Activated CD8-positive, alpha-beta memory T cell treated with anti-CD3 and anti-CD28 coated beads, Interleukin-2, amount 10 ng/mL, durations not matched to agents 7 days and 5 days (primary cell): ENCODE measurements around the gene USP2. TPM values are rescaled to one million over a fixed set of nuclear protein-coding genes. Genes with fewer than 3 reads are reported as not detected.

Source experiments
- ATAC-seq: fragments of 150-1000 bp; cut with Tn5 transposase; one replicate; pipeline ENCODE4 v1.10.0; 2021; ENCODE audit warnings: moderate library complexity
- CTCF ChIA-PET: fragments of 350-600 bp; sonication (Branson Sonifier 250); formaldehyde crosslinking; loops from one replicate; lab custom pipeline; 2021; ENCODE audit warnings: antibody characterized with exemption; lab: Charles Lee
- DNase-seq: peaks from one replicate; pipeline ENCODE4 v3.0.0-alpha.2; 2020
- H3K27ac Mint-ChIP-seq: one replicate; pipeline ENCODE4 v1.8.0; 2021; ENCODE audit warnings: mild to moderate bottlenecking, mixed read lengths
- H3K27me3 Mint-ChIP-seq: one replicate; pipeline ENCODE4 v1.8.0; 2021; ENCODE audit warnings: mixed read lengths
- H3K36me3 Mint-ChIP-seq: one replicate; pipeline ENCODE4 v1.8.0; 2021; ENCODE audit warnings: mild to moderate bottlenecking, mixed read lengths
- H3K4me1 Mint-ChIP-seq: one replicate; pipeline ENCODE4 v1.8.0; 2021; ENCODE audit warnings: mixed read lengths
- H3K4me3 Mint-ChIP-seq: one replicate; pipeline ENCODE4 v1.8.0; 2021; ENCODE audit warnings: mild to moderate bottlenecking, moderate library complexity, mixed read lengths
- H3K9me3 Mint-ChIP-seq: one replicate; pipeline ENCODE4 v1.8.0; 2022; ENCODE audit warnings: low read depth, mixed read lengths
- total RNA-seq, 2 experiments: library from RNA; stranded (reverse); gene quantifications; one replicate each; pipeline ENCODE4 v1.2.3, GENCODE V29; 2021

USP2 gene
- total RNA-seq, 2 experiments from 2014 or later: 0.28 to 0.76 TPM

DNA sequence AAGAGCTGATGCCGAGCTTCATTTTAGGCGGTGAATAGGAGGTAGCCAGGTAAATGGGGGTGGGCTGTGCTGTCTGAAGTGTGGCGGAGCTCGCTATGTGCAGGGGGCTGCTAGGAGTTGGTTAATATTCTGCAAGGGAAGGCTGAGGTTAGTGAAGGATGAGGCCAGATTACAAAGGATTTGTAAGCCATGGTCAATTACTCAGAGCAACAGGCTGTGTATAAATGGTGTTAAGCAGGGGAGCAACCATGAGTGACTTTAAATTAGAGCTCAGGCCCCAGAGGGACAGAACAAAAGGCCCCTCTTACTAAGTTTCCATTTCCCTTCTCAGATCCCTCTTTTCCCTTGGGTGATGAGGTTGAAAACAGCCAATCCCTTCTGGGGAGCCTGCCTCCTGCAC, 57.3 kb downstream of the USP2 start:
- CTCF ChIA-PET: interaction anchor here (0.7 to 5.6 kb wide), 34 partner anchors 9 to 324 kb away, joined by 3 to 90 read pairs (median 5); partner anchors contain the start of genes ABCG4, C1QTNF5, C2CD2L and CBL
- Mint-ChIP-seq H3K4me3 (no peak overlapping the region), H3K36me3 (no peaks in the 10 kb centered on the region)

DNA sequence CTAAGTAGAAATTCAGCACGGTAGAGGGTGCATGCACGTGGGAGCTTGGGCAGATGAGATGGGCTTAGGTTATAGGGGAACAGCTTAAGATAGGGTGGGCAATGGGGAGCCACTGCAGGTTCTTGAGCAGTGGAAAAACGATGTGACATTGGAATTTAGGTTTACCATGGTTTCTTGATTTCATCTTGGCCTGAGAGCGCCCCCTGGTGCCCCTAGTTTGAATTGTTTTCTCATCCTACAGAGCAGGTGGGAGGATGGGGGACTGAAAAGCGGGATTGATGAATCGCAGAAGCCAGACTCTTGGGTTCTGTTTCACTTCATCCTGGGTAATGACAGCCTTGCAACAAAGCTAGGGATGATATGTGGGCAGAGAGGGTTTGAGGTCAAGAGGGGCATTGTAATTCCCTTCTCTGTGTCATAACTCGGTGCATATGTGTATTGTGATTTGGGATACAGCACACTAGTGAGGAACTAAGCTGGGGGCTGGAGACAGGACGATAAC, 57.9 kb downstream of the USP2 start:
- Mint-ChIP-seq H3K36me3 (no peaks in the 10 kb centered on the region), H3K4me1 (peaks cover 28% of the 10 kb centered on the region), H3K27ac (no peak overlapping the region), H3K9me3 (no peaks in the 10 kb centered on the region), H3K4me3 (no peak overlapping the region), H3K27me3 (peaks cover 8% of the 10 kb centered on the region)
- CTCF ChIA-PET: interaction anchor here (0.7 to 5.6 kb wide), 44 partner anchors 9 to 323 kb away, joined by 3 to 90 read pairs (median 5); partner anchors contain the start of genes ABCG4, C1QTNF5, C2CD2L and CBL
- peak; percentile 87 for DNase-seq
- ATAC-seq: no peak

More for the DNA sequence above, 57.3 kb downstream of the USP2 start:
- Mint-ChIP-seq H3K27ac (no peak overlapping the region), H3K4me1 (peaks cover 23% of the 10 kb centered on the region), H3K27me3 (peaks cover 7% of the 10 kb centered on the region), H3K9me3 (no peaks in the 10 kb centered on the region)
- no peak for DNase-seq
- no peak for ATAC-seq

DNA sequence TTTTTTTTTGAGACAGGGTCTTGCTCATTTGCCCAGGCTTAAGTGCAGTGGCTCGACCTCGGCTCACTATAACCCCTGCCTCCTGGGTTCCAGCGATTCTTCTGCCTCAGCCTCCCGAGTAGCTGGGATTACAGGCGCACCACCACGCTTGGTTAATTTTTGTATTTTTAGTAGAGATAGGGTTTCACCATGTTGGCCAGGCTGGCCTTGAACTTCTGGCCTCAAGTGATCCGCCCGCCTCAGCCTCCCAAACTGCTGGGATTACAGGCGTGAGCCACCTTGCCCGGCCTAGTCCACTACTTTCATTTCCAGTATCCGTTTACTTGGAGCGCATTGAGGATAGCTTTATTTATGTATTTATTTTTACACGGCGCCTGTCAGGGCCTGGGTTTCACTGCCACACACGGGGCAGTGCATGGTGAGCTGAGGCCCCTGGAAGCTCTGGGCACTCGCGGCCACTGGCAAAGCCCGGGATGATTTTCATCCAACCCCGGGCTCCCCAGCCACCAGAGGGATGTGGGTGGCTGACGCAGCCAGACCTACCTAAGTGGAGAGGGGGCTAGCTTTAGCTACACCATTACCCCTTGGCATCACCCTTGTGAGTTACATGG, 58.5 kb downstream of the USP2 start:
- peaks cover 6% of the 10 kb centered on the region for H3K27me3 Mint-ChIP-seq
- no peaks in the 10 kb centered on the region for H3K9me3 Mint-ChIP-seq
- ATAC-seq (no peak), DNase-seq (no peak)
- H3K27ac Mint-ChIP-seq: no peak overlapping the region
- CTCF ChIA-PET: interaction anchor here (0.7 to 5.6 kb wide), 41 partner anchors 8 to 258 kb away, joined by 3 to 90 read pairs (median 5); partner anchors contain the start of genes ABCG4, C1QTNF5, C2CD2L and CBL
- peaks cover 32% of the 10 kb centered on the region for H3K4me1 Mint-ChIP-seq
- H3K36me3 Mint-ChIP-seq: no peaks in the 10 kb centered on the region
- H3K4me3 Mint-ChIP-seq: no peak overlapping the region

DNA sequence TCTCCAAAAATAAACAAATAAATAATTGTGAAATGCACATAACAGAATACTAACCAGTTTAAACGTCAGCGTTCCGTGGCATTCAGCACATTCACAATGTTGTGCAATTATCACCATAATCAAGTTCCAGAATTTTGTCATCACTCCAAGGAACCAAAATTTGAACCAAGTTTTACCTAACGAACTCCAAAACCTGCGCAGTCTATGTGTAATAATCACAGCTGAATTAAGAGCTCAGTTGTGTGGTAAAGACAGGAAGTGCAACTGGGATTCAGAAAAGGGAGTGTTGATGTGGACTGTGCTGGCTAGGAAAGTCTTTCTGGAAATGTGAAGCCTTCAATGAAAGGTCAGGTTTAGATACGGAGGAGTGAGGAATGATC, 59.1 kb downstream of the USP2 start:
- no peak overlapping the region for H3K4me3 Mint-ChIP-seq
- peaks cover 34% of the 10 kb centered on the region for H3K4me1 Mint-ChIP-seq
- ATAC-seq: no peak

DNA sequence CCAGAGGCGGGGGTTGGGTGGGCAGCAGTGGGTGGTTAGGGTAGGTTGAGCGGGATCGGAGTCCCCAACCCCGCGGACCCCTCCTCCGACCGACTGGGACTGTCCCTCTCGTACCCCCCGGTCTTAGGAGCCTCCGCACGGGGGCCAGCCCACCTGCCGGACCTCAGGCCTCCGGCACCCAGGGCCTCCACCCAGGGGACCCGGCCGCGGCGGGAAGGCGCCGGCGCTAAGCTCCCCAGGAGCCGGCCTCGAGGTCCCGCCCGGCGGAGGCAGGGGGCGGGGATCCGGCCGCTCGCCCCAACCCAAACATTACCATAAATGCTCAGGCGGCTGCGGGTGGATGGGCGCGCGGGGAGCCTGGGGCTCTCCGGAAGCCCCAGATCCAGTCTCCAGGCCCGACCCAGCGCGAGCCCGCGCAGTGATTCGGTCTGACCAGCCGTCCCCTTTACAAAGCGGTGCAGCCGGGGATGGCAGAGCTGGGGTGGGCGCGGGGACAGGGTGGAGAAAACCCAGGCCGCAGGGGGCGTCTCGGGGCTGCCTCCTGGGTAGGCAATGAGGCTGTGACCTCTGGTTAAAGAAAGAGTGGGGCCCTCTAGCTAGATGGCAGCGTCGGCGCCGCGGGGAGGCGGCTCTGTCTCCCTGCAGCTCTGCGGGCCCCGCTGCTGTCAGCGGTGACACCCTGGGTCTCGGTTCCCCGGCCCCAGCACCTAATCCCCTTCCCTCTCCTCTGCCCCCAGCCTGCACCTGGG, 60.5 kb downstream of the USP2 start:
- Mint-ChIP-seq H3K9me3 (no peaks in the 10 kb centered on the region), H3K36me3 (no peaks in the 10 kb centered on the region), H3K27ac (peak overlapping the region; percentile 90), H3K27me3 (peaks cover 19% of the 10 kb centered on the region), H3K4me1 (peaks cover 34% of the 10 kb centered on the region), H3K4me3 (peak overlapping the region; percentile 73)
- peak; percentile 75 for ATAC-seq
- peak; percentile 81 for DNase-seq
- CTCF ChIA-PET: interaction anchor here (0.6 to 5.6 kb wide), 34 partner anchors 11 to 629 kb away, joined by 3 to 90 read pairs (median 4); partner anchors contain the start of genes ABCG4, C1QTNF5, CBL and DPAGT1

More for the DNA sequence above, 59.1 kb downstream of the USP2 start:
- CTCF ChIA-PET: interaction anchor here (0.7 to 5.6 kb wide), 21 partner anchors 11 to 220 kb away, joined by 3 to 90 read pairs (median 6); partner anchors contain the start of genes C1QTNF5, CBL, DPAGT1 and NLRX1
- H3K9me3 Mint-ChIP-seq: no peaks in the 10 kb centered on the region
- H3K27ac Mint-ChIP-seq: peak overlapping the region; percentile 41
- peaks cover 10% of the 10 kb centered on the region for H3K27me3 Mint-ChIP-seq
- DNase-seq: no peak
- no peaks in the 10 kb centered on the region for H3K36me3 Mint-ChIP-seq

DNA sequence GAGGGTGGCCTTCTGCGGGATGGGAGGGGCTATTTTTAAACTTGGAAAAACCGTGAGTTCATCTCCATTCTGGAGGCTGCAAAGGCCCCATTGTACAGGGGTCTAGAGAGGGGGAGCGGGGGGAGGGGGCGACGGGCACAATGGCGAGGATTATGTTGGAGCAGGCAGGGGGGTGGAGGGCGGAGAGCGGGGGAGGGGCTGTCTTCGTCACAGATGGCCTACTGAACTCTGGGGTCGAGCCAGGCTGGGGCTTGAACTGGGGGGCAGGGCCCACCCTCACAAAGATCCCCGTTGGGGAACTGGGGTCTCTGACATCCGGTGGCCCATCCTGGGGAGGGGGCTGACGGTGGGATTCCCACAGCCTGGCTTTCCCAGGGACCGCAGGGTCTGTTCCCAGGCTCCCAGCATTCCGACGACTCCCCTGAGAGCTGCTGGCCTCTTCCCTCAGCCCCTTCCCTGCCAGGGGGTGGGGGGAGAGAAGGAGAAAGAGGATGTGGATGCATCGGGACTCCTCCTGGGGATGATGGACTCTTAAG, 61.2 kb downstream of the USP2 start:
- H3K27me3 Mint-ChIP-seq: peaks cover 25% of the 10 kb centered on the region
- peaks cover 40% of the 10 kb centered on the region for H3K4me1 Mint-ChIP-seq
- no peak overlapping the region for H3K27ac Mint-ChIP-seq
- H3K36me3 Mint-ChIP-seq: no peaks in the 10 kb centered on the region
- CTCF ChIA-PET: interaction anchor here (0.8 to 5.6 kb wide), 17 partner anchors 10 to 531 kb away, joined by 3 to 90 read pairs (median 7); partner anchors contain the start of genes C1QTNF5, CBL, DPAGT1 and HMBS
- peak overlapping the region; percentile 1 for H3K4me3 Mint-ChIP-seq
- H3K9me3 Mint-ChIP-seq: no peaks in the 10 kb centered on the region
- DNase-seq: peak; percentile 41
- no peak for ATAC-seq

DNA sequence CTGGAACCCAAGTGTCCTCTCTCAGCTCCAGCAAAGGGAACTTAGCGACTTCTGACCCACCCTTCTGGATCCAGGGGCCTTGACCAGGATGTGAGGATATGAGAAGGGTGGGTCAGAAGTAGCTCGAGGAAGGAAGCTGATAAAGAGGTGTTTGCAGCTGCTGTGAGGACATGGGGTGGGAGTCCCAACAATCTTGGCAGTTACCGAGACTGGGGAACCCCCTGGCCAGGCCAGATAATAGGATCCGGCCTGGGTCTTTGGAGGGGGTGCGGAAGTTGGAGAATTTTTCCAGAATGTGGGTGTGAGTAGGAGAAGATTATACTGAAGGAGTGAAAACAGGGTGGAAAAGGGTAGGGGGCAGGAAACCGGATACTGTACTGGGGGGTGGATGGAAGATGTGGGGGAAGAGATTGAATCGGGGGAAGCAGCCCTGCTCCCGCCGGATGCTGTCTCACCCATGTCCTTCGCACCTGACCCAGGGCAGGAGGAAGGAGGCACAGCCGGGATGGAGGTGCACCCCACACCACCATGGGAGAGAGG, 61.7 kb downstream of the USP2 start:
- peaks cover 27% of the 10 kb centered on the region for H3K27me3 Mint-ChIP-seq
- ATAC-seq (no peak), DNase-seq (no peak)
- H3K36me3 Mint-ChIP-seq: no peaks in the 10 kb centered on the region
- H3K27ac Mint-ChIP-seq: peak overlapping the region; percentile 48
- no peaks in the 10 kb centered on the region for H3K9me3 Mint-ChIP-seq
- H3K4me3 Mint-ChIP-seq: peak overlapping the region; percentile 1
- CTCF ChIA-PET: interaction anchor here (1.0 to 5.6 kb wide), 7 partner anchors 13 to 124 kb away, joined by 3 to 66 read pairs (median 20); partner anchors contain the start of gene CBL
- H3K4me1 Mint-ChIP-seq: peaks cover 41% of the 10 kb centered on the region

DNA sequence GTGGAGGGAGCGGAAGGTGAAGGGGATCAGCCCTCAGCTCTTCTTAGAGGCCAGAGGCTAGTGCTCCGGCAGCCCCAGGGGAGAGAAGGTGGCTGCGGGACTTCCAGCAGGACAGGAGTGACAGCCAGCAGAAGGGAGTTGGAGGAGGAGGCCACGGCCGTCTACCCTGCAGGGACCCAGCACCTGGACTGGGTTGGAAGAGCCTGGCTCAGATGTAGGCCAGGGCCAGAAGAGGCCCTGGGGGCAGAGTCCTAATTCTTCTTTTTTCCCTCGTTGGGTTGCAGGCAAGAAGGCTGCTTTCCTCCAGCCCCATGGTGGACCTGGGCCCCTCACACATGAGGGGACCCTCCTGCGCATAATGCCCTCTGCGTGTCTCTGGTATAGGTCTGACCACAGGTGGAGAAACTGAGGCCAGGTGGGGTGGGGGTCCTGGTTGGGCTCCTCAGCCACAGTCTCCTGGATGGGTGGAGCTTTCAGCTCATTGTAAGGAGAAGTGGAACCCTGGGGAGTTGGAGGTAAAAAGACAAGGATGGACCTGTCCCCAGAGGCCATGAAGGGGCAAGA, 62.3 kb downstream of the USP2 start:
- DNase-seq (peak; percentile 40), ATAC-seq (no peak)
- Mint-ChIP-seq H3K9me3 (no peaks in the 10 kb centered on the region), H3K36me3 (no peaks in the 10 kb centered on the region), H3K27me3 (peaks cover 32% of the 10 kb centered on the region), H3K27ac (peak overlapping the region; percentile 73), H3K4me1 (peaks cover 41% of the 10 kb centered on the region), H3K4me3 (peak overlapping the region; percentile 52)
- CTCF ChIA-PET: interaction anchor here (0.8 to 5.6 kb wide), 11 partner anchors 13 to 252 kb away, joined by 3 to 40 read pairs (median 4); partner anchors contain the start of gene VPS11

DNA sequence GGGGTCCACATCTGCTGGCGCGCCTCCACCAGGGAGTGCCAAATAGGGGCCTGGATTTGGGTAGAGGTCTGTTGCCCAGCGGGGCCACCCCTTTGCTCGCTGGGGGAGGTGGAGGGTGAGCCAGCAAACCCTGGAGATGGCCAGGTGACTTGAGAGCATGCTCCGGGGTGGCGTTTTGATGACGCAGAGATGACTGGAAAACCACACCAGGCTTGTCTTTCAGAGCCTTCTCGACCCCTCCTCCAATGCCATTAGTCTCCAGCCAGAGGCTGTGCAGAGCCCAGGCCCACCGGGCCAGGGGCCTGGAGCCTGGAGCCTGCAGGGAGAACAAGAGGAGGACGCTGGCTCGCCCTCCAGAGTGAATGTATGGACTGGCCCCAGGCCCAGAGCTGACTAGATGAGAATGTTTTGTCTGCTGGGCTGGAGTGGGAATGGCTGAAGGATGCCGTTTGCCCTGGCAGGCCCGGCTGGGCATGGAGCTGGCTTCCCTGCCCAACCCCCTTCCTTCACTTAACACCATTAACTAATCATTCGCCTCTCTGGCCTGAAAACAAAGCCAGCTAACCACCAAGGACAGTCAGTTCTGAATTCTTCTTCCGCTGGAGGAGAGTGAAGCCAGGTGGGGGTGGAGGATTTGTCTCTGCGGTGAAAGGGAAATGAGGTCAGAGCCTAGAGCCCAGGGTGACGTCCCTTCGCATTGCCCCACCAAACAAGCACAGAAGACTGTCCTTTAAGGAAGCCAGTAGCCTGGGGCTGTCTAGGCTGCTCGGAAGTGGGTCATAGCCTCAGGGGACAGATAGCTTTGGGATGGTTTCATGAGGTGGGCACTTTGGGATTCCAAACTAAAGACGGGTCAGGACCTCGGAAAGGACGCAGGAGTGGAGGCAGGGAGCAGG, 63.0 kb downstream of the USP2 start:
- Mint-ChIP-seq H3K36me3 (no peaks in the 10 kb centered on the region), H3K9me3 (no peaks in the 10 kb centered on the region), H3K27ac (peak overlapping the region; percentile 73), H3K27me3 (peaks cover 34% of the 10 kb centered on the region), H3K4me3 (peak overlapping the region; percentile 52), H3K4me1 (peaks cover 39% of the 10 kb centered on the region)
- CTCF ChIA-PET: interaction anchor here (0.7 to 5.0 kb wide), 10 partner anchors 12 to 252 kb away, joined by 3 to 19 read pairs (median 3); partner anchors contain the start of genes CBL and VPS11
- ATAC-seq (peak; percentile 29), DNase-seq (peak; percentile 83)

DNA sequence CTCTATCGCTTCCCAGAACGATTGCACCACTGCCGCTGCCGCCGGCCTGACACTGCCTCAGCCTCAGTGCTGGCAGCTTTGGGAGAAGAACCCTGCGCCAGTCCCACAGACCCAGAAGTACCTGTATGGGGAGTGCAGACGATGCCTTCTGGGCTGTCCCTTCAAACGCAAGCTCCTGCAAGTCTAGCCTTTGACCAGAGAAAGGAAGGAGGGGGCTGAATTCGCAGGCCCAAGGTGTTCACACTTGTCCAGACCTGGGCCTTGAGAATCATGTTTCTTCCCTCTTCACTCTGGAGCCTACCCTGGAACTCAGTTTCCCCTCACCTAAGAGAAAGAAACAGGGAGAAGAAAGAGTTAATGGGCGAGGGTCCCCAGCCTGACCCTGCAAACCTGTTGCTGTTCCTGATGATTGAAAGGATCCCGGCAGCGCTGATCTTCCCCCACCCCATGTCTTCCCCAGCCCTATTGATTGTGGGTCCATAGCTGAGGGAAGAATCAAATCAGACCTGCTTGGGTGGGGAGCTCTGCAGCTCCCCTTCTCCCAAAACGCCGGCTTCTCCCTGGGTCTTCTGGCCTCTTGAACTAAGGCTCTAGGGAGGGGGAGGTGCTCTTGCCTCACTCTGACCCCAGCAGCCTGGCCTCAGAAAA, 63.8 kb downstream of the USP2 start:
- DNase-seq (no peak), ATAC-seq (no peak)
- Mint-ChIP-seq H3K27ac (no peak overlapping the region), H3K4me1 (peaks cover 38% of the 10 kb centered on the region), H3K27me3 (peaks cover 34% of the 10 kb centered on the region), H3K36me3 (no peaks in the 10 kb centered on the region), H3K9me3 (no peaks in the 10 kb centered on the region), H3K4me3 (no peak overlapping the region)
- CTCF ChIA-PET: interaction anchor here (0.6 to 5.0 kb wide), 6 partner anchors 8 to 111 kb away, joined by 3 to 19 read pairs (median 4); partner anchors contain the start of gene CBL
